SKM-1 treated with dmso at 0.1 percent for 144 hours (cell line): Measurements from ENCODE around the gene CXorf49B.
"Not testable (repeated sequence)": the region's sequence is repeated elsewhere in the genome, so short reads cannot be mapped to it uniquely, and the experiment has no call there.

Experiments
- DNase-seq: peaks from one replicate; lab custom pipeline; 2025; ENCODE audit not compliant: unreplicated experiment; lab: John Stamatoyannopoulos, UW

The CXorf49B gene

GRCh38 chrX:71763049-71763448 lies at the start of gene CXorf49B:
Gene CXorf49B (plus strand): TSS chrX:71763349. CDS start chrX:71763424, 75 bp downstream.
- DNase-seq, result not testable (repeated sequence)

DNA sequence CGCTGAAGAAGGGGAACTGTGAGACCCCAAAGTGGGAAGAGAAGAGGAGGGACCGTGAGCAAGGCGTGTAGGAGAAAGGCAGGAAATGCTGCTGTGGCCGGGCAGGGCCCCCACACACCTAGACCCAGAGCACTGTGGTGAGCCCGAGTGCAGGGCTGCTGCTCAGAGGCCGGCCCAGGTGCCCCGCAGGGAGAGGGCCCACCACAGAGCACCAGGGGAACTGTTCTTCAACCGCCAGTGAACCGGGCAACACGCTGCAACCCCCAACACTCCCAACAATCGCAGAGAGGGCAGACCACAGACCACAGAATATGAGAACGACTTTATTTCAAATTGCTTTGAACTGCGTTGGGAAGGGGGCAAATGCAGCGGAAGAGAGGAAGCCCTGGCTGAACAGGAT lies 49.1 kb upstream of the CXorf49B start:
- not testable (repeated sequence) for DNase-seq

DNA sequence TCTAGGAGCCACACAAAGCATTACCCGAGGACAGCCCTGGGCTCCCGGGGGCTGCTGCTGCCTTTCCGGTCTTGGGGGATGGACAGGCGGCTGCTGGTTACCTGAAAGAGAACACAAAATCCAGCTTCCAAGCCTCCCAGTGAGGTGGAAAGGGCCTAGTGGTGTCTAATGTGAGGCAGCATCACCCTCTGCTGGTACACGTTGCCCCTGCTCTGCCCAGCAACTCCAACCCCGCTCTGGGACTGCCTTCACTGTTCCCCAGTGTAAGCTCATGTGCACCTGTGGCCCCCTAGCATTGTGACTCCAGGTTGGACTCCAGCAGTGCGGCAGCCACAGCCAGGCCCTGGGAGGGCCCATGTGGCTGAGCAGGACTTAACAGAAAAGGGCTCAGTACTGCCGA lies 47.6 kb upstream of the CXorf49B start:
- DNase-seq, result not testable (repeated sequence)

- not testable (repeated sequence) for DNase-seq
Measured at GRCh38 chrX:71716323-71716722, 46.8 kb upstream of the CXorf49B start.

GRCh38 chrX:71718185-71718584 lies 45.0 kb upstream of the CXorf49B start, which contains the start of gene CXorf49:
Gene CXorf49 (minus strand): TSS chrX:71718285. CDS start chrX:71718151, 134 bp downstream.
- DNase-seq, result not testable (repeated sequence)

DNA sequence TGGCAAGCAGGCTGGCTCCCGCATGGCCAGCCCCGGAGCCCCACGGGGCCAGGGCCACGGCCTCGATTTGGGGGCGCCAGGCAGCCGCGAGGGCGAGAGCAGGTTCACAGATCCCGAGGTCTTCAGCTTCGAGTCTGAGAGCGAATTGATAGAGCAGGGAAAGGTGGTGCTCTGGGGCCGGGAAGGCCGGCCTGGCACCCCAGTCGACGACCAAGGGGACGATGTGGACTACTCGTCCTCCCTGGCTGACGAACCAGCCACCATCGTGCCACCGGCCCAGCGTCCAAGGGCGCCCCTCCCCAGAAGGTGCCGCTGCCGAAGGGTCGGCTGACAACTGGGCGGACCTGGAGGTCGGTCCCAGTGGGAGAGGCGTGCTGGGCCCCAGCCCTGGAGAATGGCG lies 44.0 kb upstream of the CXorf49B start:
- DNase-seq, result not testable (repeated sequence)

- not testable (repeated sequence) for DNase-seq
Measured at GRCh38 chrX:71720289-71720886, 42.8 kb upstream of the CXorf49B start.

DNA sequence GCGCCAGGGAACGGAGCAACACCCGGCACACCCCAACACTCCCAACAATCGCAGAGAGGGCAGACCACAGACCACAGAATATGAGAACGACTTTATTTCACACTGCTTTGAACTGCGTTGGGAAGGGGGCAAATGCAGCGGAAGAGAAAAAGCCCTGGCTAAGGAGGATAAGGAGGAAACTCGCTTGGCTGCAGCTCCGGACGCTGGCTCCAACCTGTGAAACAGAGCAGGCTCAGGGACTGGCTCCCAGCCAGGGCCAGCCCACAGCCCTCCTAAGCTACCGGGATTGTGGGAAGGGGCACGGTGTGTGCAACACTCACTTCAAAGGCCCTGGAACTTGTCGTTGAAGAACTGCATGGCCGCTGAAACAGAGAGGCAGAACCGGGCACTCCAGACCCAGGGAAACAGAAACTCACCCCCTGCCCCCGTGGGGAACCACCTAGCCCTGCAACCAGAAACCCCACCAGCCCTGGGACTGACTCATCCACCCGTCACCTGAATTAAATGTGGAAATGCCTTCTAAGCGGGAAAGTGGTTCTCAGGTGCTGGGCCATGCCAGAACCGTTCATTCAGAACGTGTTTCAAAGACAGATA lies 2.4 kb upstream of the CXorf49B start:
- DNase-seq, result not testable (repeated sequence)

DNA sequence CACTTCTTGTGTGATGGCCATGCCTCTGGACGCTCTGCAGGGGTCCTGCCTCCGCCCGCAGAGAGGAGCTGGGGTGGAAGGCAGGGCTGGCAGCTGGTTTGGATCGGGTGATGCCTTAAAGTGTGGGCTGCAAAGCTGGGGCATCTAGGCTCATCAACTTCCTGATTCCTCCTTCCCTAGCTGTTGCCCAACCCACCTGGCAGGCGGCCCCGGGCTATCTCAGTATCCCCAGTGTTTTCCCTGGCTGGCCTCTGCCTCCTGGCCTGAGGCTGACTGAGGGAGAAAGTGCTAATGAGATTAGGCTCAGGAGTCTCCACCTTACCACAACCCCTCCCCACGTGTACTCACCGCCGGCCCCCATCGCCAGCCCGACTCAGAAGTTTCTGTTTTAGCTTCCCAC lies 1.7 kb downstream of the CXorf49B start:
- DNase-seq, result not testable (repeated sequence)

- DNase-seq, result not testable (repeated sequence)
Measured at GRCh38 chrX:71765613-71766012, 2.5 kb downstream of the CXorf49B start.

DNA sequence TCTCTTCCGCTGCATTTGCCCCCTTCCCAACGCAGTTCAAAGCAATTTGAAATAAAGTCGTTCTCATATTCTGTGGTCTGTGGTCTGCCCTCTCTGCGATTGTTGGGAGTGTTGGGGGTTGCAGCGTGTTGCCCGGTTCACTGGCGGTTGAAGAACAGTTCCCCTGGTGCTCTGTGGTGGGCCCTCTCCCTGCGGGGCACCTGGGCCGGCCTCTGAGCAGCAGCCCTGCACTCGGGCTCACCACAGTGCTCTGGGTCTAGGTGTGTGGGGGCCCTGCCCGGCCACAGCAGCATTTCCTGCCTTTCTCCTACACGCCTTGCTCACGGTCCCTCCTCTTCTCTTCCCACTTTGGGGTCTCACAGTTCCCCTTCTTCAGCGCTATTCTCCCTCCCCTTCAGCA lies 4.0 kb downstream of the CXorf49B start:
- not testable (repeated sequence) for DNase-seq

- not testable (repeated sequence) for DNase-seq
Measured at GRCh38 chrX:71778322-71778721, 15.2 kb downstream of the CXorf49B start.

GRCh38 chrX:71782225-71782949 lies 19.2 kb downstream of the CXorf49B start:
- DNase-seq, result not testable (repeated sequence)

- DNase-seq, result not testable (repeated sequence)
Measured at GRCh38 chrX:71782950-71783299, 19.8 kb downstream of the CXorf49B start.

GRCh38 chrX:71783569-71784347 lies 20.6 kb downstream of the CXorf49B start:
- not testable (repeated sequence) for DNase-seq

DNA sequence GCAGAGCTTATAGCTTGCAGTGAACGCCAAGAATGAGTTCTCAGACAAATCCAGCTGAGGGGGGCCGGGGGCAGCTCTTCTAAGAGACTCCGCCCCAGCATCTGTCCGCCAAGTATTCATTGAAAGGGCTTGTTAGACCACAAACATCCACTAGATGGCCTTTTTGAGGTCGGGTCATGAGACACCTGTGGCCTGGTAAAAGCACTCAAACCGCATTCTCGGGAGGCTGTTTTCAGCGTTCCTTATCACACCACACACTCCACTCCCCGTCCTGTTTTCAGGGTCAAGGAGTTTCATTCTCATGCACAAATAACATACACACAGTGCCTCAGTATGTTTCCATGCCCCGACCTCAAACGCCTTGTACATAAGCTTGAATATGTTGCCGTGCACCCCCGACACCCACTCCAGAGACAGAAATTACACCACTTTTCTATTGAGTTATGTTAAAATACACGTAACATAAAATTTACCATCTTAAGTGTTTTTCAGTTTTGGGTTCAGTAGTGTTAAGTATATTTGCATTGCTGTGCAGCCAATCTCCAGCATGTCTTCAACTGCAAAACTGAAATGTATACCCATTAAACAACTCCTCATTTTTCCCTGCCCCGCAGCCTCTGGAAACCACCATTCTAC lies 21.3 kb downstream of the CXorf49B start:
- not testable (repeated sequence) for DNase-seq

DNA sequence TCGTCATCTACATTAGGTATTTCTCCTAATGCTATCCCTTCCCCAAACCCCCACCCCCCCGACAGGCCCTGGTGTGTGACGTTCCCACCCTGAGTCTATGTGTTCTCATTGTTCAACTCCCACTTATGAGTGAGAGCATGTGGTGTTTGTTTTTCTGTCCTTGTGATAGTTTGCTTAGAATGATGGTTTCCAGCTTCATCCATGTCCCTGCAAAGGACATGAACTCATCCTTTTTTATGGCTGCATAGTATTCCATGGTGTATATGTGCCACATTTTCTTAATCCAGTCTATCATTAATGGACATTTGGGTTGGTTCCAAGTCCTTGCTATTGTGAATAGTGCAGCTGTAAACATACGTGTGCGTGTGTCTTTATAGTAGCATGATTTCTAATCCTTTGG lies 43.3 kb downstream of the CXorf49B start:
- DNase-seq, result not testable (repeated sequence)

GRCh38 chrX:71809886-71810285 lies 46.7 kb downstream of the CXorf49B start:
- no peak for DNase-seq

- DNase-seq, result no peak
Measured at GRCh38 chrX:71814123-71814912, 51.2 kb downstream of the CXorf49B start.
